Trophoblast cell (in vitro differentiated cells and primary cell): ENCODE data around the gene NR2F1.
A peak's percentile ranks its signal among the peaks of the same experiment; 100 is the strongest.

Experiments used
- DNase-seq, 2 donors: peaks; one replicate each; pipeline ENCODE4 v3.0.0-alpha.2; 2016
- H2AFZ ChIP-seq: 2 replicates; pipeline ENCODE4 v1.6.1; 2013; ENCODE audit warnings: low read length, moderate library complexity, mild to moderate bottlenecking; ENCODE audit not compliant: insufficient read depth, poor library complexity
- H2AK5ac ChIP-seq: 2 replicates; pipeline ENCODE4 v1.6.1; 2013; ENCODE audit warnings: mild to moderate bottlenecking, low read length
- H2BK120ac ChIP-seq: 2 replicates; pipeline ENCODE4 v1.6.1; 2013; ENCODE audit warnings: low read length, mild to moderate bottlenecking, moderate library complexity; ENCODE audit not compliant: insufficient read depth, poor library complexity
- H2BK12ac ChIP-seq: 2 replicates; pipeline ENCODE4 v1.6.1; 2013; ENCODE audit warnings: mild to moderate bottlenecking, low read length, moderate library complexity
- H2BK5ac ChIP-seq: 2 replicates; pipeline ENCODE4 v1.6.1; 2013; ENCODE audit warnings: low read length, low read depth, moderate library complexity, mild to moderate bottlenecking; ENCODE audit not compliant: poor library complexity
- H3K14ac ChIP-seq: 2 replicates; pipeline ENCODE4 v1.6.1; 2013; ENCODE audit warnings: mild to moderate bottlenecking, low read length
- H3K18ac ChIP-seq: 2 replicates; pipeline ENCODE4 v1.6.1; 2013; ENCODE audit warnings: mild to moderate bottlenecking, low read length
- H3K23ac ChIP-seq: 2 replicates; pipeline ENCODE4 v1.6.1; 2013; ENCODE audit warnings: low read length
- H3K27ac ChIP-seq: 2 replicates; pipeline ENCODE4 v1.5.1; 2013; ENCODE audit warnings: low read depth, mild to moderate bottlenecking, inconsistent platforms, low read length, moderate library complexity
- H3K27me3 ChIP-seq: 2 replicates; pipeline ENCODE4 v1.6.1; 2013; ENCODE audit warnings: inconsistent platforms, mild to moderate bottlenecking, low read length, moderate library complexity; ENCODE audit not compliant: insufficient read depth
- H3K36me3 ChIP-seq, 2 experiments: 1 replicate in 1 of 2; 2 replicates in 1 of 2; pipeline ENCODE4 v1.6.1; 2013; ENCODE audit warnings: low read length in 2 of 2, mild to moderate bottlenecking in 2 of 2, moderate library complexity in 1 of 2; ENCODE audit not compliant: insufficient read depth in 2 of 2, control insufficient read depth in 1 of 2
- H3K4ac ChIP-seq: 2 replicates; pipeline ENCODE4 v1.6.1; 2013; ENCODE audit warnings: low read depth, mild to moderate bottlenecking, low read length, moderate library complexity
- H3K4me1 ChIP-seq, 2 experiments: 1 replicate in 1 of 2; 2 replicates in 1 of 2; pipeline ENCODE4 v1.6.1; 2013; ENCODE audit warnings: low read length in 2 of 2, mild to moderate bottlenecking in 2 of 2, moderate library complexity in 1 of 2; ENCODE audit not compliant: insufficient read depth in 2 of 2, control insufficient read depth in 1 of 2
- H3K4me2 ChIP-seq: 2 replicates; pipeline ENCODE4 v1.6.1; 2013; ENCODE audit warnings: inconsistent platforms, mild to moderate bottlenecking, low read length, moderate library complexity
- H3K4me3 ChIP-seq: 2 replicates; pipeline ENCODE4 v1.5.1; 2013; ENCODE audit warnings: mild to moderate bottlenecking, low read depth, low read length, inconsistent platforms
- H3K79me1 ChIP-seq: one replicate; pipeline ENCODE4 v1.6.1; 2013; ENCODE audit warnings: low read length
- H3K79me2 ChIP-seq: 2 replicates; pipeline ENCODE4 v1.6.1; 2013; ENCODE audit warnings: low read length, mild to moderate bottlenecking; ENCODE audit not compliant: control insufficient read depth, insufficient read depth, poor library complexity
- H3K9ac ChIP-seq: 2 replicates; pipeline ENCODE4 v1.6.1; 2013; ENCODE audit warnings: mild to moderate bottlenecking, low read length
- H3K9me3 ChIP-seq: 2 replicates; pipeline ENCODE4 v1.6.1; 2013; ENCODE audit warnings: low read depth, mild to moderate bottlenecking, control low read depth, inconsistent platforms, low read length; ENCODE audit not compliant: insufficient read depth
- H4K12ac ChIP-seq: 2 replicates; pipeline ENCODE4 v1.6.1; 2013; ENCODE audit warnings: low read depth, mild to moderate bottlenecking, low read length, moderate library complexity
- H4K8ac ChIP-seq: 2 replicates; pipeline ENCODE4 v1.6.1; 2013; ENCODE audit warnings: low read depth, mild to moderate bottlenecking, low read length, moderate library complexity
- H4K91ac ChIP-seq: one replicate; pipeline ENCODE4 v1.6.1; 2013; ENCODE audit warnings: low read depth, mild to moderate bottlenecking, low read length, moderate library complexity
- WGBS: extraction: QIAGEN DNeasy Blood & Tissue Kit; methylation state at CpG from one replicate; pipeline ENCODE4 v1.1.7; 2013; ENCODE audit warnings: missing lambda C conversion rate; ENCODE audit not compliant: insufficient read length, insufficient coverage; ENCODE audit errors: extremely low coverage; 5-methylcytosine and 5-hydroxymethylcytosine counted together

NR2F1 gene

DNA sequence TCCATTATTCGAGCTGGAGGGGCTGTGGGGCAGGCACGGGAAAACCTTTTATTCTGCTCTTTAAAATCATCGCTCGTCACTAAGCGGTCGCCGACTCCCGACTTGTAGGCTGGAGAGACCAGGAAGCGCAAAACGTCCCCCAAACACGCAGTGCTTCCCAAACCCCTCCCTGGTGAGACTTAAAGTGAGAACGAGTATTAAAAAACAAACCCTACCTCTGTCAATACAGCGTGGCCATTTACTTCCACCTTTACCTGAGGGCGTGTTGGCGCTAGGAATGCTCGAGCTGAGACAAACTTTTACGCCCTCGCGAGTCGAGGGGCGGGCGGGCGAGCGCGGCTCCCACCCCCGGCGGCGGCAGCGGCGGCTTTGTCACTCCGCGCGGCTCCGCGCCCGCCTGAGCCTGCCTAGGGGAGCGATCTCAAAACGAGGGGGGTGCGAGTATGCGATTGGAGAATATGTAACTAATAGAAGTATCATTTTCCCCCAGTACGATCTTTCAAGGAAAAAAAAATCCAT is 2.0 kb upstream of the NR2F1 start, which contains the start of gene NR2F1-AS1:
TSS of gene NR2F1-AS1 (minus strand) at position 293 of the 519 bp plus-strand sequence.
- H3K9ac ChIP-seq, result no peak within 1 kb of the TSS
- peaks cover 71% of the 10 kb centered on the region for H3K27me3 ChIP-seq
- peak in 1 of 2 donors; percentile 34 for DNase-seq
- no peak within 1 kb of the TSS for H2AFZ ChIP-seq
- H3K18ac ChIP-seq, result no peak within 1 kb of the TSS
- H3K4me2 ChIP-seq, result peak within 1 kb of the TSS; percentile 94
- H2BK5ac ChIP-seq, result no peak within 1 kb of the TSS
- H3K23ac ChIP-seq, result no peak within 1 kb of the TSS
- H4K12ac ChIP-seq, result no peak within 1 kb of the TSS
- no peak within 1 kb of the TSS for H2BK12ac ChIP-seq
- H3K4me1 ChIP-seq, result peaks cover 12 to 16% of the 10 kb centered on the region in 2 experiments
- H3K14ac ChIP-seq, result no peak within 1 kb of the TSS
- no peak within 1 kb of the TSS for H4K8ac ChIP-seq
- no peak within 1 kb of the TSS for H3K27ac ChIP-seq
- no peak within 1 kb of the TSS for H4K91ac ChIP-seq
- H3K79me2 ChIP-seq, result no peaks in the 10 kb centered on the region
- no peak within 1 kb of the TSS for H2AK5ac ChIP-seq
- peak within 1 kb of the TSS; percentile 20 for H3K4me3 ChIP-seq
- H3K4ac ChIP-seq, result no peak within 1 kb of the TSS
- H3K9me3 ChIP-seq, result peaks cover 3% of the 10 kb centered on the region
- H3K36me3 ChIP-seq, result no peaks in the 10 kb centered on the region
- no peak within 1 kb of the TSS for H2BK120ac ChIP-seq
- H3K79me1 ChIP-seq, result no peaks in the 10 kb centered on the region
- WGBS, result no CpG with 5 or more reads among the region's 41 CpGs

DNA sequence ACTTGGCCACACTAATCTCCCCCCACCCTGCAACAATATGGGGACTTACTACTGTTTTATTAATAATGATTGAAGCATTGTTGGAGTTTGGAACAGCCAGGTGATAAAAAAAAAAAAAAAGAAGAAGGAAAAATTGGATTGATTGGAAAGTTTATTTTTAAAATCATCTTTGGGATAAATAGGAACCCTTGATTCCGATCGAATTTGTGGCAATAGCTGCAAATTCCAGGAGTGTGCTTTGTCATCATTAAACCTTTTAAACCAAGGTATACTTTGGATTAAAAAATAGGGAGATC is 907 bp upstream of the NR2F1 start:
- Histone ChIP-seq H2AFZ (no peak overlapping the region), H3K14ac (no peak overlapping the region), H3K4me3 (no peak overlapping the region), H3K27me3 (peaks cover 73% of the 10 kb centered on the region), H3K36me3 (no peaks in the 10 kb centered on the region), H3K79me1 (no peaks in the 10 kb centered on the region), H2BK120ac (no peak overlapping the region), H3K4ac (no peak overlapping the region), H4K8ac (no peak overlapping the region), H3K27ac (no peak overlapping the region), H3K79me2 (no peaks in the 10 kb centered on the region), H3K4me2 (peak overlapping the region; percentile 94), H2AK5ac (no peak overlapping the region), H3K9ac (no peak overlapping the region), H3K9me3 (peaks cover 3% of the 10 kb centered on the region), H4K12ac (no peak overlapping the region), H4K91ac (no peak overlapping the region), H3K4me1 (peaks cover 12 to 16% of the 10 kb centered on the region in 2 experiments), H2BK5ac (no peak overlapping the region), H2BK12ac (no peak overlapping the region), H3K18ac (no peak overlapping the region), H3K23ac (no peak overlapping the region)
- WGBS, result no CpG with 5 or more reads among the region's 2 CpGs
- DNase-seq, result no peak

DNA sequence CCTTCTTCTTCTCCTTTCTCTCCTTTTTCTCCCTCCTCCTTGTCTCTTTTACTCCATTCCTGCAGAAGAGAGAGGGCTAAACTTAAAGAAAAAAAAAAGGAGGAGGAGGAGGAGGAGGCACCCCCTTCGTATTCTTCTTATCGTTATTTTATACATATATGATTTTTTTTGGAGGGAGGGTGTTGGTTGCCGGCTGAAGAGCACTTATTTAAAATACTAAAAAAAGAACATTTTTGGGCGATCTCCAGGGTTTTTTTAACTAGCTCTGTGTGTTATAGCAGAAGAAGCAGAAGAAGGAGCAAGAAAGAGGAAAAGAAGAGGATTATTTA is 381 bp downstream of the NR2F1 start:
- no peak overlapping the region for H3K4ac ChIP-seq
- H2BK120ac ChIP-seq, result no peak overlapping the region
- H3K27ac ChIP-seq, result no peak overlapping the region
- no peaks in the 10 kb centered on the region for H3K79me1 ChIP-seq
- H3K27me3 ChIP-seq, result peaks cover 74% of the 10 kb centered on the region
- peaks cover 12 to 17% of the 10 kb centered on the region in 2 experiments for H3K4me1 ChIP-seq
- no CpG with 5 or more reads among the region's 4 CpGs for WGBS
- H3K79me2 ChIP-seq, result no peaks in the 10 kb centered on the region
- no peak overlapping the region for H4K91ac ChIP-seq
- peaks cover 8% of the 10 kb centered on the region for H3K9me3 ChIP-seq
- H3K18ac ChIP-seq, result no peak overlapping the region
- no peak for DNase-seq
- H4K12ac ChIP-seq, result no peak overlapping the region
- H3K4me2 ChIP-seq, result no peak overlapping the region
- no peak overlapping the region for H3K23ac ChIP-seq
- no peak overlapping the region for H3K9ac ChIP-seq
- no peak overlapping the region for H2BK12ac ChIP-seq
- no peak overlapping the region for H2BK5ac ChIP-seq
- H3K4me3 ChIP-seq, result no peak overlapping the region
- H2AFZ ChIP-seq, result no peak overlapping the region
- no peak overlapping the region for H2AK5ac ChIP-seq
- H3K14ac ChIP-seq, result no peak overlapping the region
- no peaks in the 10 kb centered on the region for H3K36me3 ChIP-seq
- H4K8ac ChIP-seq, result no peak overlapping the region

DNA sequence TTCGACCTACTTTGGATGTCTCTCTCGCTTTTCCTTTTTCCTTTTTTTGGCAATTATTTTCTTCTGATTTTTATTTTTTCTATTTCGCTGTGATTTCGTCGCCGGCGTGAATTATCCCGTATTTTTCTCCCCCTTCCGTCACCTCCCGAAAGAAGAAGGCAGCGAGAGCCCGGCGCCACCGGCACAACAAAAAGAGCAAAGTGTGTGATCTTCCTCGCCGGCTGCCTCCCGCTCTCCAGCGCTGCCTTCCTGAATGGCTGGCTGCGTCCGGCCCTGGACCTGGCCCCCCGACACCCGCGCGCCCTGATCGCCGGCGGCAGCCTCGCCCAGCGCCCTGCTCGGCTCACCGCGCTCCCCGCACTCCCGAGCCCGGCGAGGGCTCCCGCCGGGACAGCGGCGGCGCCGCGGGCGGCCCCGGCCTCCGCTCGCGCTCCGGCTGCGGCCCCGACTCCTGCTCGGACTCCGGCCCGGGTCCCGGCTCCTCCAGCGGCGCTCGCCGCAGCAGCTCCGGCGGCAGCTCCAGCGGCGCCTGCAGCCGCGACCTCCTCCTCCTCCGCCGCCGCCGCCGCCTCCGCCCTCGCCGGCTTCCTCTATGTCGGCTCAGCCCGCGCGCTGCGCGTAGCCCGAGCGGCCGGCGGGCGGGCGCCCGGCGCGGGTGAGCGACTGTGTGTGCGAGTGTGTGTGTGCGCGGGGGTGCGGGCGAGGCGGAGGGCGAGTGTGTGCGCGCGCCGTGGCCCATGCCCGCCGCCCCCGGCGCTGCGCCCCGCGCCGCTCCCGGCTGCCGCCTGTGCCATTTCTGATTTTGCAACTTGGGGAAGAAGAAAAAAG is 960 bp downstream of the NR2F1 start:
- Histone ChIP-seq H2BK12ac (no peak overlapping the region), H3K79me1 (no peaks in the 10 kb centered on the region), H4K8ac (no peak overlapping the region), H3K9ac (no peak overlapping the region), H3K23ac (no peak overlapping the region), H2BK5ac (no peak overlapping the region), H3K4me2 (peak overlapping the region; percentile 97), H3K4me1 (peaks cover 12 to 20% of the 10 kb centered on the region in 2 experiments), H3K36me3 (no peaks in the 10 kb centered on the region), H3K4me3 (peak overlapping the region; percentile 64), H4K12ac (no peak overlapping the region), H3K9me3 (peaks cover 6% of the 10 kb centered on the region), H2AK5ac (no peak overlapping the region), H2BK120ac (no peak overlapping the region), H4K91ac (no peak overlapping the region), H3K14ac (no peak overlapping the region), H2AFZ (no peak overlapping the region), H3K18ac (no peak overlapping the region), H3K27me3 (peaks cover 74% of the 10 kb centered on the region), H3K4ac (no peak overlapping the region), H3K27ac (no peak overlapping the region), H3K79me2 (no peaks in the 10 kb centered on the region)
- peak; percentile 40 to 57 for DNase-seq
- WGBS, result no CpG with 5 or more reads among the region's 110 CpGs
